Measurements from ENCODE around the gene TBR1.

TBR1 gene

DNA sequence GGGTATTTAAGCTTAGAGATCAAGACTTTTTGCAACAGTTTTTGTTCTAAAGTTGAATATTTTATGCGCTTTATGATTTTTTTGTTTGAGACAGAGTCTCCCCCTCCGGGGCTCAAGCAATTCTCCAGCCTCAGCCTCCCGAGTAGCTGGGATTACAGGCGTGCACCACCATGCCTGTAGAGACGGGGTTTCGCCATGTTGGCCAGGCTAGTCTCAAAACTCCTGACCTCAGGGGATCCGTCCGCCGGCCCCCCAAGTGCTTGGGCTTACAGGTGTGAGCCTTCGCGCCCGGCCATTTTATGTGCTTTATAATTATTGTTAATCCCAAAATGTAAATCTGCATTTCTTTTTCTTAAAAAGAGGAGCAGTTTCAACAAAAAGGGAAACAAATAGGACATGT lies 29.0 kb downstream of the TBR1 start (continued):
- TF ChIP-seq ZNF585B (tag by site-specific recombination; IDR thresholded peaks at IDR 0.05) (no peak), ZNF701 (tag by site-specific recombination; IDR thresholded peaks at IDR 0.05) (no peak), ZNF48 (tag by site-specific recombination; IDR thresholded peaks at IDR 0.05) (no peak), ZNF560 (tag by site-specific recombination; IDR thresholded peaks at IDR 0.05; ENCODE audit: borderline replicate concordance) (no peak), ZFP37 (tag by site-specific recombination; IDR thresholded peaks at IDR 0.05) (no peak)
- TF ChIP-seq, protein P1, sequence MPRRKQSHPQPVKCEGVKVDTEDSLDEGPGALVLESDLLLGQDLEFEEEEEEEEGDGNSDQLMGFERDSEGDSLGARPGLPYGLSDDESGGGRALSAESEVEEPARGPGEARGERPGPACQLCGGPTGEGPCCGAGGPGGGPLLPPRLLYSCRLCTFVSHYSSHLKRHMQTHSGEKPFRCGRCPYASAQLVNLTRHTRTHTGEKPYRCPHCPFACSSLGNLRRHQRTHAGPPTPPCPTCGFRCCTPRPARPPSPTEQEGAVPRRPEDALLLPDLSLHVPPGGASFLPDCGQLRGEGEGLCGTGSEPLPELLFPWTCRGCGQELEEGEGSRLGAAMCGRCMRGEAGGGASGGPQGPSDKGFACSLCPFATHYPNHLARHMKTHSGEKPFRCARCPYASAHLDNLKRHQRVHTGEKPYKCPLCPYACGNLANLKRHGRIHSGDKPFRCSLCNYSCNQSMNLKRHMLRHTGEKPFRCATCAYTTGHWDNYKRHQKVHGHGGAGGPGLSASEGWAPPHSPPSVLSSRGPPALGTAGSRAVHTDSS (tag by site-specific recombination; IDR thresholded peaks at IDR 0.05): no peak

DNA sequence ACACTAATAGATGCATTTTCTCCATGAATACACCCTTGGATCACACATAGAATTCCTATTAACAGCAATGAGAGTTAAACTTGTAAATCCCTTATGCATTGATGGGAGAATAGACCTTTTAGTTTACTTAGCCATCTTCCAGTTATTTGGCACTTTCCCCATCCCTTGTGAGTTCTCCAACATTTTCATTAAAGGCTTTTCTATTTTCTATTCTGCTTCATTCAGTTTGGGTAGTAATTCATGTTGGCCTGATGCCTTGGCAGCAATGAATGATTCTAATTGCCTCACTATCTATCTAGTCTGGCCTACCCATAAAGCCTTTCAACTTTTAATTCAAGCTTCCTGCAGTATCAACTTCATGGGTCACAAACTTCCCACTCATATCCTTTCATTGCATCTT lies 32.3 kb downstream of the TBR1 start:
- no peaks in the 10 kb centered on the region for H3K4me1 ChIP-seq (ENCODE audit: control insufficient read depth, insufficient read depth, low read length)
- H3K4me3 ChIP-seq (ENCODE audit: low read depth, low read length): no peak overlapping the region
- H3K9me3 ChIP-seq (ENCODE audit: control insufficient read depth, insufficient read depth, low read depth, low read length): no peaks in the 10 kb centered on the region
- ChIA-PET POLR2A (no interaction called here), CTCF (interaction anchor here (0.7 kb wide), 1 partner anchor 983 kb away, joined by 3 read pairs; no protein-coding TSS in a partner anchor)
- TF ChIP-seq, protein P2, sequence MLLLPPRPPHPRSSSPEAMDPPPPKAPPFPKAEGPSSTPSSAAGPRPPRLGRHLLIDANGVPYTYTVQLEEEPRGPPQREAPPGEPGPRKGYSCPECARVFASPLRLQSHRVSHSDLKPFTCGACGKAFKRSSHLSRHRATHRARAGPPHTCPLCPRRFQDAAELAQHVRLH (tag by site-specific recombination; IDR thresholded peaks at IDR 0.05): no peak
- no peak for TF ChIP-seq ZNF274 (IDR thresholded peaks at IDR 0.05; ENCODE audit: low read length)
- no peak for TF ChIP-seq ZNF274 (tag by site-specific recombination; IDR thresholded peaks at IDR 0.05; ENCODE audit: borderline replicate concordance)
- no peak for TF ChIP-seq FEZF1 (tag by site-specific recombination; IDR thresholded peaks at IDR 0.05)
- no peak for TF ChIP-seq ZNF324 (tag by site-specific recombination; IDR thresholded peaks at IDR 0.05)
- no peak for TF ChIP-seq ZXDB (tag by site-specific recombination; IDR thresholded peaks at IDR 0.05)
- TF ChIP-seq ZNF561 (tag by site-specific recombination; IDR thresholded peaks at IDR 0.05; ENCODE audit: borderline replicate concordance): no peak
- TF ChIP-seq, protein P3, sequence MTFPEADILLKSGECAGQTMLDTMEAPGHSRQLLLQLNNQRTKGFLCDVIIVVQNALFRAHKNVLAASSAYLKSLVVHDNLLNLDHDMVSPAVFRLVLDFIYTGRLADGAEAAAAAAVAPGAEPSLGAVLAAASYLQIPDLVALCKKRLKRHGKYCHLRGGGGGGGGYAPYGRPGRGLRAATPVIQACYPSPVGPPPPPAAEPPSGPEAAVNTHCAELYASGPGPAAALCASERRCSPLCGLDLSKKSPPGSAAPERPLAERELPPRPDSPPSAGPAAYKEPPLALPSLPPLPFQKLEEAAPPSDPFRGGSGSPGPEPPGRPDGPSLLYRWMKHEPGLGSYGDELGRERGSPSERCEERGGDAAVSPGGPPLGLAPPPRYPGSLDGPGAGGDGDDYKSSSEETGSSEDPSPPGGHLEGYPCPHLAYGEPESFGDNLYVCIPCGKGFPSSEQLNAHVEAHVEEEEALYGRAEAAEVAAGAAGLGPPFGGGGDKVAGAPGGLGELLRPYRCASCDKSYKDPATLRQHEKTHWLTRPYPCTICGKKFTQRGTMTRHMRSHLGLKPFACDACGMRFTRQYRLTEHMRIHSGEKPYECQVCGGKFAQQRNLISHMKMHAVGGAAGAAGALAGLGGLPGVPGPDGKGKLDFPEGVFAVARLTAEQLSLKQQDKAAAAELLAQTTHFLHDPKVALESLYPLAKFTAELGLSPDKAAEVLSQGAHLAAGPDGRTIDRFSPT (tag by site-specific recombination; IDR thresholded peaks at IDR 0.05): no peak
- TF ChIP-seq ZNF37A (tag by site-specific recombination; IDR thresholded peaks at IDR 0.05): no peak
- no peak for TF ChIP-seq KLF7 (tag by site-specific recombination; IDR thresholded peaks at IDR 0.05; ENCODE audit: borderline replicate concordance)
- no peak for TF ChIP-seq ZNF76 (tag by site-specific recombination; IDR thresholded peaks at IDR 0.05; ENCODE audit: borderline replicate concordance, low read depth)
- no peak for TF ChIP-seq OSR2 (tag by site-specific recombination; IDR thresholded peaks at IDR 0.05)
- no peaks in the 10 kb centered on the region for H3K36me3 ChIP-seq (ENCODE audit: control insufficient read depth in 2 of 2, insufficient read depth in 1 of 2, low read length in 2 of 2)
- H3K27ac ChIP-seq (ENCODE audit: extremely low read depth, low read depth, low read length): no peak overlapping the region

DNA sequence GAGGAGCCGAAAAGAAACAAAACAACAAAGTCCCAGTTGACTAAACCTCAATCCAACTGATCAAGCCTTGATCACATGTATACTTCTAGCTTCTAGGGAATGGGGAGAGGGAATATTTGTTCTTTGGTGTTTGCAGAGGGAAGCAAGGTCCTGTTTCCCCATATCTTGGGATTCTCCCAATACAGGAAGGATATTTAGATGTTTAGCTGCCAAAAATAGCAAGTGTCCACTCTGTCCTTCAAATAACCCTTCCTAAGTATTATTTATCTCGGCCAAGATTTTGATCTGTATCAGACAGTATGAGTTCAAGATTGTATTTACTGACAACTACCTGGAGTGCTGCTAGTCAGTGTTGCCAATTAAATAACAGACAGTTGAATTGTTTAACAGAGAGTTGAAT lies 55.5 kb downstream of the TBR1 start:
- POLR2A ChIA-PET: no interaction called here
- no peaks in the 10 kb centered on the region for H3K36me3 ChIP-seq (ENCODE audit: control insufficient read depth in 2 of 2, insufficient read depth in 1 of 2, low read length in 2 of 2)
- no peak overlapping the region for H3K4me3 ChIP-seq (ENCODE audit: low read depth, low read length)
- no peaks in the 10 kb centered on the region for H3K4me1 ChIP-seq (ENCODE audit: control insufficient read depth, insufficient read depth, low read length)
- no peaks in the 10 kb centered on the region for H3K9me3 ChIP-seq (ENCODE audit: control insufficient read depth, insufficient read depth, low read depth, low read length)
- CTCF ChIA-PET: no interaction called here
- H3K27ac ChIP-seq (ENCODE audit: extremely low read depth, low read depth, low read length): no peak overlapping the region
- TF ChIP-seq ZNF433 (tag by site-specific recombination; IDR thresholded peaks at IDR 0.05; ENCODE audit: low read depth) (no peak), ZNF121 (tag by site-specific recombination; IDR thresholded peaks at IDR 0.05) (no peak), ZNF571 (tag by site-specific recombination; IDR thresholded peaks at IDR 0.05) (no peak), ZNF16 (tag by site-specific recombination; IDR thresholded peaks at IDR 0.05; ENCODE audit: low read depth) (no peak), ZXDB (tag by site-specific recombination; IDR thresholded peaks at IDR 0.05) (no peak), ZNF335 (tag by site-specific recombination; conservative IDR thresholded peaks at IDR 0.05) (no peak), FEZF1 (tag by site-specific recombination; IDR thresholded peaks at IDR 0.05) (no peak), ZNF768 (tag by site-specific recombination; IDR thresholded peaks at IDR 0.05) (no peak), TRIM28 (IDR thresholded peaks at IDR 0.05; ENCODE audit: borderline replicate concordance, low read length) (no peak)
- TF ChIP-seq, protein P4, sequence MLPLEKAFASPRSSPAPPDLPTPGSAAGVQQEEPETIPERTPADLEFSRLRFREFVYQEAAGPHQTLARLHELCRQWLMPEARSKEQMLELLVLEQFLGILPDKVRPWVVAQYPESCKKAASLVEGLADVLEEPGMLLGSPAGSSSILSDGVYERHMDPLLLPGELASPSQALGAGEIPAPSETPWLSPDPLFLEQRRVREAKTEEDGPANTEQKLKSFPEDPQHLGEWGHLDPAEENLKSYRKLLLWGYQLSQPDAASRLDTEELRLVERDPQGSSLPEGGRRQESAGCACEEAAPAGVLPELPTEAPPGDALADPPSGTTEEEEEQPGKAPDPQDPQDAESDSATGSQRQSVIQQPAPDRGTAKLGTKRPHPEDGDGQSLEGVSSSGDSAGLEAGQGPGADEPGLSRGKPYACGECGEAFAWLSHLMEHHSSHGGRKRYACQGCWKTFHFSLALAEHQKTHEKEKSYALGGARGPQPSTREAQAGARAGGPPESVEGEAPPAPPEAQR (tag by site-specific recombination; IDR thresholded peaks at IDR 0.05): no peak
- TF ChIP-seq, protein P5, sequence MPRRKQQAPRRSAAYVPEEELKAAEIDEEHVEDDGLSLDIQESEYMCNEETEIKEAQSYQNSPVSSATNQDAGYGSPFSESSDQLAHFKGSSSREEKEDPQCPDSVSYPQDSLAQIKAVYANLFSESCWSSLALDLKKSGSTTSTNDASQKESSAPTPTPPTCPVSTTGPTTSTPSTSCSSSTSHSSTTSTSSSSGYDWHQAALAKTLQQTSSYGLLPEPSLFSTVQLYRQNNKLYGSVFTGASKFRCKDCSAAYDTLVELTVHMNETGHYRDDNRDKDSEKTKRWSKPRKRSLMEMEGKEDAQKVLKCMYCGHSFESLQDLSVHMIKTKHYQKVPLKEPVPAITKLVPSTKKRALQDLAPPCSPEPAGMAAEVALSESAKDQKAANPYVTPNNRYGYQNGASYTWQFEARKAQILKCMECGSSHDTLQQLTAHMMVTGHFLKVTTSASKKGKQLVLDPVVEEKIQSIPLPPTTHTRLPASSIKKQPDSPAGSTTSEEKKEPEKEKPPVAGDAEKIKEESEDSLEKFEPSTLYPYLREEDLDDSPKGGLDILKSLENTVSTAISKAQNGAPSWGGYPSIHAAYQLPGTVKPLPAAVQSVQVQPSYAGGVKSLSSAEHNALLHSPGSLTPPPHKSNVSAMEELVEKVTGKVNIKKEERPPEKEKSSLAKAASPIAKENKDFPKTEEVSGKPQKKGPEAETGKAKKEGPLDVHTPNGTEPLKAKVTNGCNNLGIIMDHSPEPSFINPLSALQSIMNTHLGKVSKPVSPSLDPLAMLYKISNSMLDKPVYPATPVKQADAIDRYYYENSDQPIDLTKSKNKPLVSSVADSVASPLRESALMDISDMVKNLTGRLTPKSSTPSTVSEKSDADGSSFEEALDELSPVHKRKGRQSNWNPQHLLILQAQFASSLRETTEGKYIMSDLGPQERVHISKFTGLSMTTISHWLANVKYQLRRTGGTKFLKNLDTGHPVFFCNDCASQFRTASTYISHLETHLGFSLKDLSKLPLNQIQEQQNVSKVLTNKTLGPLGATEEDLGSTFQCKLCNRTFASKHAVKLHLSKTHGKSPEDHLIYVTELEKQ (tag by site-specific recombination; IDR thresholded peaks at IDR 0.05; ENCODE audit: borderline replicate concordance): no peak

Data from HEK293 (cell line).